ENCODE measurements around the gene CHRM2.

GRCh38 chr7:136971776-136972175, 103.3 kb downstream of the CHRM2 start:
- TF ChIP-seq FOXK2 (IDR thresholded peaks at IDR 0.05), result no peak
- TF ChIP-seq ELF4 (IDR thresholded peaks at IDR 0.05), result no peak
- no peak for TF ChIP-seq BHLHE40 (IDR thresholded peaks at IDR 0.05; ENCODE audit: borderline replicate concordance)
